ENCODE data around the gene GDF7. TPM values are rescaled to one million over a fixed set of nuclear protein-coding genes. Genes with fewer than 3 reads are reported as not detected.
A peak's percentile ranks its signal among the peaks of the same experiment; 100 is the strongest.

The GDF7 gene
- total and polyA plus RNA-seq, 2 of the 8 experiments (the other 6 are each of a cell fraction or from before 2014, with no cell fraction given), result 0.04 to 0.06 TPM

- TF ChIP-seq CREB1 (IDR thresholded peaks at IDR 0.05) (peak; percentile 89), KDM1A (IDR thresholded peaks at IDR 0.05; ENCODE audit: borderline replicate concordance, low read length) (0 out of 2 replicates have a peak, but pooled peaks have one; percentile 26), USF2 (IDR thresholded peaks at IDR 0.05; ENCODE audit: low read length) (peak; percentile 73), PHF8 (conservative IDR thresholded peaks at IDR 0.05; ENCODE audit: low read depth, low read length) (peak; percentile 82), POLR2AphosphoS5 (IDR thresholded peaks at IDR 0.05; ENCODE audit: low read depth, low read length) (0 out of 2 replicates have a peak, but pooled peaks have one; percentile 20), HDAC2 (IDR thresholded peaks at IDR 0.05; ENCODE audit: borderline replicate concordance in 1 of 2, low read depth in 2 of 2, low read length in 2 of 2) (peak in 1 of 2 experiments; percentile 19; a peak in 1 of 4 replicates), EZH2 (IDR thresholded peaks at IDR 0.05; ENCODE audit: low read depth, low read length, severe bottlenecking) (peak; percentile 25), TBP (IDR thresholded peaks at IDR 0.05; ENCODE audit: low read depth, low read length) (peak; percentile 39; the same call in 1 of the 2 replicates), KDM4A (IDR thresholded peaks at IDR 0.05; ENCODE audit: low read depth, low read length, severe bottlenecking) (peak; percentile 92), EP300 (IDR thresholded peaks at IDR 0.05; ENCODE audit: borderline replicate concordance in 1 of 2, low read depth in 2 of 2, low read length in 2 of 2) (peak in 1 of 2 experiments; percentile 60; a peak in 1 of 3 replicates), SRF (IDR thresholded peaks at IDR 0.05; ENCODE audit: low read depth, low read length) (peak; percentile 27; the same call in 1 of the 2 replicates), SIN3A (conservative IDR thresholded peaks at IDR 0.05 in 1 of 2, IDR thresholded peaks at IDR 0.05 in 1 of 2; ENCODE audit: low read depth in 1 of 2, low read length in 2 of 2) (0 out of 4 replicates have a peak, but pooled peaks of 1 of the 2 experiments have one; percentile 0), CEBPB (IDR thresholded peaks at IDR 0.05; ENCODE audit: low read depth, low read length) (no peak), CHD2 (IDR thresholded peaks at IDR 0.05; ENCODE audit: low read length) (no peak)
- TF ChIP-seq, protein P1, sequence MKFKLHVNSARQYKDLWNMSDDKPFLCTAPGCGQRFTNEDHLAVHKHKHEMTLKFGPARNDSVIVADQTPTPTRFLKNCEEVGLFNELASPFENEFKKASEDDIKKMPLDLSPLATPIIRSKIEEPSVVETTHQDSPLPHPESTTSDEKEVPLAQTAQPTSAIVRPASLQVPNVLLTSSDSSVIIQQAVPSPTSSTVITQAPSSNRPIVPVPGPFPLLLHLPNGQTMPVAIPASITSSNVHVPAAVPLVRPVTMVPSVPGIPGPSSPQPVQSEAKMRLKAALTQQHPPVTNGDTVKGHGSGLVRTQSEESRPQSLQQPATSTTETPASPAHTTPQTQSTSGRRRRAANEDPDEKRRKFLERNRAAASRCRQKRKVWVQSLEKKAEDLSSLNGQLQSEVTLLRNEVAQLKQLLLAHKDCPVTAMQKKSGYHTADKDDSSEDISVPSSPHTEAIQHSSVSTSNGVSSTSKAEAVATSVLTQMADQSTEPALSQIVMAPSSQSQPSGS (IDR thresholded peaks at IDR 0.05; ENCODE audit: low read length), result no peak
- TF ChIP-seq, protein P2, sequence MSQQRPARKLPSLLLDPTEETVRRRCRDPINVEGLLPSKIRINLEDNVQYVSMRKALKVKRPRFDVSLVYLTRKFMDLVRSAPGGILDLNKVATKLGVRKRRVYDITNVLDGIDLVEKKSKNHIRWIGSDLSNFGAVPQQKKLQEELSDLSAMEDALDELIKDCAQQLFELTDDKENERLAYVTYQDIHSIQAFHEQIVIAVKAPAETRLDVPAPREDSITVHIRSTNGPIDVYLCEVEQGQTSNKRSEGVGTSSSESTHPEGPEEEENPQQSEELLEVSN (IDR thresholded peaks at IDR 0.05), result no peak; the same call in 1 of the 2 replicates
- TF ChIP-seq, protein P3, sequence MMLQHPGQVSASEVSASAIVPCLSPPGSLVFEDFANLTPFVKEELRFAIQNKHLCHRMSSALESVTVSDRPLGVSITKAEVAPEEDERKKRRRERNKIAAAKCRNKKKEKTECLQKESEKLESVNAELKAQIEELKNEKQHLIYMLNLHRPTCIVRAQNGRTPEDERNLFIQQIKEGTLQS (IDR thresholded peaks at IDR 0.05; ENCODE audit: insufficient read depth, low read depth, low read length), result peak; percentile 51; the same call in 1 of the 2 replicates
Observed at GRCh38 chr2:20650877-20651730, 15.8 kb upstream of the GDF7 start, which contains the start of gene HS1BP3 (continued).

Data from H1 (cell line).